K562 (cell line): ENCODE data around the gene FCGBP. TPM values are rescaled to one million over a fixed set of nuclear protein-coding genes. Genes with fewer than 3 reads are reported as not detected.

Experiments
- CTCF ChIP-seq, 3 experiments: IDR thresholded peaks in 2 of 3; conservative IDR thresholded peaks in 1 of 3; 2 replicates each; pipeline ENCODE4 v1.5.1; 2011 to 2012; ENCODE audit warnings: low read length in 3 of 3, mild to moderate bottlenecking in 3 of 3, control low read depth in 2 of 3, improper control_type of control experiment in 1 of 3, inconsistent platforms in 1 of 3, low read depth in 1 of 3, mixed read lengths in 1 of 3, moderate library complexity in 1 of 3; ENCODE audit not compliant: insufficient read depth in 2 of 3
- IRF2 ChIP-seq: sonication (generic); formaldehyde crosslinking; IDR thresholded peaks from 2 replicates; pipeline ENCODE4 v1.8.1; 2022; ENCODE audit warnings: mild to moderate bottlenecking, missing genetic modification reagents
- KDM5B ChIP-seq: fragments of 200-600 bp; sonication (generic); IDR thresholded peaks from 2 replicates; pipeline ENCODE4 v1.6.1; 2012; ENCODE audit warnings: low read depth, mild to moderate bottlenecking, moderate library complexity, low read length, control low read depth, inconsistent platforms; ENCODE audit not compliant: insufficient replicate concordance
- MBD1 ChIP-seq: fragments of 250-450 bp; sonication (Bioruptor Pico); IDR thresholded peaks from 2 replicates; pipeline ENCODE4 v1.8.0; 2022; ENCODE audit warnings: inconsistent platforms
- MBD2 ChIP-seq: sonication (generic); IDR thresholded peaks from 2 replicates; pipeline ENCODE4 v1.6.1; 2016; ENCODE audit warnings: low read depth, borderline replicate concordance
- SRSF1 ChIP-seq: fragments of 200-400 bp; formaldehyde crosslinking; IDR thresholded peaks from 2 replicates; pipeline ENCODE4 v1.6.1; 2017; ENCODE audit warnings: mild to moderate bottlenecking, low read depth, low read length, moderate library complexity
- XRCC4 ChIP-seq: IDR thresholded peaks from one replicate; pipeline ENCODE4 v1.6.1; 2011; ENCODE audit not compliant: insufficient read depth, insufficient read length; ENCODE audit errors: extremely low read depth
- polyA plus RNA-seq, 8 experiments: library from polyadenylated mRNA; depleted of rRNA in 4 of 8; stranded (reverse) in 5 of 8; unstranded in 3 of 8; fragments of >200 nt; fragmentation: Nextera tagmentation in 2 of 8; fragmentation: Illumina TruSeq in 1 of 8; extraction: Ambion mirVana in 2 of 8; extraction: Trizol in 1 of 8; gene quantifications; 2 replicates each; pipeline versions ENCODE4 v1.2.1 to v1.2.3, GENCODE V29; 2011 to 2014; ENCODE audit warnings: inconsistent platforms in 1 of 8, missing spikeins in 1 of 8
- total RNA-seq, 7 experiments: library from RNA; depleted of rRNA in 6 of 7; stranded (reverse); fragments of >200 nt in 6 of 7; fragmentation: Illumina TruSeq in 2 of 7; extraction: Trizol in 2 of 7; gene quantifications; 2 replicates each; pipeline versions ENCODE4 v1.2.1 to v1.2.3, GENCODE V29; 2011 to 2021; ENCODE audit warnings: low replicate concordance in 1 of 7
- TF ChIP-seq, protein P1 (sequence below), 2 experiments: fragments of 450-650 bp; formaldehyde crosslinking in 1 of 2; IDR thresholded peaks; 2 replicates each; pipeline versions ENCODE4 v1.4.0 to v1.6.1; 2014 to 2020; ENCODE audit warnings: mild to moderate bottlenecking in 2 of 2, borderline replicate concordance in 1 of 2, low read depth in 1 of 2
- TF ChIP-seq, protein P2 (sequence below): IDR thresholded peaks from 3 replicates; pipeline ENCODE4 v1.6.1; 2011; ENCODE audit warnings: borderline replicate concordance, mild to moderate bottlenecking, moderate library complexity; ENCODE audit not compliant: insufficient read length; ENCODE audit errors: extremely low read depth

The FCGBP gene
- total and polyA plus RNA-seq, 9 of the 15 experiments (the other 6 are each of a cell fraction or from before 2014, with no cell fraction given), result 0.01 to 1.5 (median 0.13) TPM; not detected in 4

- TF ChIP-seq, protein P1, sequence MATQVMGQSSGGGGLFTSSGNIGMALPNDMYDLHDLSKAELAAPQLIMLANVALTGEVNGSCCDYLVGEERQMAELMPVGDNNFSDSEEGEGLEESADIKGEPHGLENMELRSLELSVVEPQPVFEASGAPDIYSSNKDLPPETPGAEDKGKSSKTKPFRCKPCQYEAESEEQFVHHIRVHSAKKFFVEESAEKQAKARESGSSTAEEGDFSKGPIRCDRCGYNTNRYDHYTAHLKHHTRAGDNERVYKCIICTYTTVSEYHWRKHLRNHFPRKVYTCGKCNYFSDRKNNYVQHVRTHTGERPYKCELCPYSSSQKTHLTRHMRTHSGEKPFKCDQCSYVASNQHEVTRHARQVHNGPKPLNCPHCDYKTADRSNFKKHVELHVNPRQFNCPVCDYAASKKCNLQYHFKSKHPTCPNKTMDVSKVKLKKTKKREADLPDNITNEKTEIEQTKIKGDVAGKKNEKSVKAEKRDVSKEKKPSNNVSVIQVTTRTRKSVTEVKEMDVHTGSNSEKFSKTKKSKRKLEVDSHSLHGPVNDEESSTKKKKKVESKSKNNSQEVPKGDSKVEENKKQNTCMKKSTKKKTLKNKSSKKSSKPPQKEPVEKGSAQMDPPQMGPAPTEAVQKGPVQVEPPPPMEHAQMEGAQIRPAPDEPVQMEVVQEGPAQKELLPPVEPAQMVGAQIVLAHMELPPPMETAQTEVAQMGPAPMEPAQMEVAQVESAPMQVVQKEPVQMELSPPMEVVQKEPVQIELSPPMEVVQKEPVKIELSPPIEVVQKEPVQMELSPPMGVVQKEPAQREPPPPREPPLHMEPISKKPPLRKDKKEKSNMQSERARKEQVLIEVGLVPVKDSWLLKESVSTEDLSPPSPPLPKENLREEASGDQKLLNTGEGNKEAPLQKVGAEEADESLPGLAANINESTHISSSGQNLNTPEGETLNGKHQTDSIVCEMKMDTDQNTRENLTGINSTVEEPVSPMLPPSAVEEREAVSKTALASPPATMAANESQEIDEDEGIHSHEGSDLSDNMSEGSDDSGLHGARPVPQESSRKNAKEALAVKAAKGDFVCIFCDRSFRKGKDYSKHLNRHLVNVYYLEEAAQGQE (IDR thresholded peaks at IDR 0.05; ENCODE audit: borderline replicate concordance), result peak; percentile 88
- TF ChIP-seq, protein P1 (CRISPR knock-in tag; IDR thresholded peaks at IDR 0.05; ENCODE audit: low read depth), result no peak
- TF ChIP-seq SRSF1 (no peak), KDM5B (peak; percentile 96), MBD2 (peak; percentile 68; the same call in 1 of the 2 replicates), CTCF (IDR thresholded peaks at IDR 0.05 in 2 of 3, conservative IDR thresholded peaks at IDR 0.05 in 1 of 3; ENCODE audit: insufficient read depth in 2 of 3, low read depth in 1 of 3, low read length in 3 of 3) (peak; percentile 90 to 97 (median 94)), IRF2 (CRISPR knock-in tag) (no peak), MBD1 (no peak), XRCC4 (no peak)
- TF ChIP-seq, protein P2, sequence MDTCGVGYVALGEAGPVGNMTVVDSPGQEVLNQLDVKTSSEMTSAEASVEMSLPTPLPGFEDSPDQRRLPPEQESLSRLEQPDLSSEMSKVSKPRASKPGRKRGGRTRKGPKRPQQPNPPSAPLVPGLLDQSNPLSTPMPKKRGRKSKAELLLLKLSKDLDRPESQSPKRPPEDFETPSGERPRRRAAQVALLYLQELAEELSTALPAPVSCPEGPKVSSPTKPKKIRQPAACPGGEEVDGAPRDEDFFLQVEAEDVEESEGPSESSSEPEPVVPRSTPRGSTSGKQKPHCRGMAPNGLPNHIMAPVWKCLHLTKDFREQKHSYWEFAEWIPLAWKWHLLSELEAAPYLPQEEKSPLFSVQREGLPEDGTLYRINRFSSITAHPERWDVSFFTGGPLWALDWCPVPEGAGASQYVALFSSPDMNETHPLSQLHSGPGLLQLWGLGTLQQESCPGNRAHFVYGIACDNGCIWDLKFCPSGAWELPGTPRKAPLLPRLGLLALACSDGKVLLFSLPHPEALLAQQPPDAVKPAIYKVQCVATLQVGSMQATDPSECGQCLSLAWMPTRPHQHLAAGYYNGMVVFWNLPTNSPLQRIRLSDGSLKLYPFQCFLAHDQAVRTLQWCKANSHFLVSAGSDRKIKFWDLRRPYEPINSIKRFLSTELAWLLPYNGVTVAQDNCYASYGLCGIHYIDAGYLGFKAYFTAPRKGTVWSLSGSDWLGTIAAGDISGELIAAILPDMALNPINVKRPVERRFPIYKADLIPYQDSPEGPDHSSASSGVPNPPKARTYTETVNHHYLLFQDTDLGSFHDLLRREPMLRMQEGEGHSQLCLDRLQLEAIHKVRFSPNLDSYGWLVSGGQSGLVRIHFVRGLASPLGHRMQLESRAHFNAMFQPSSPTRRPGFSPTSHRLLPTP, result no peak
Observed at GRCh38 chr19:39970675-39971379, 36.4 kb upstream of the FCGBP start, which contains the start of gene PSMC4 (continued).
